ENCODE measurements around the gene RNF144B. TPM values are rescaled to one million over a fixed set of nuclear protein-coding genes. Genes with fewer than 3 reads are reported as not detected.
"Not testable (repeated sequence)": the region's sequence is repeated elsewhere in the genome, so short reads cannot be mapped to it uniquely, and the experiment has no call there.

RNF144B gene
- polyA plus RNA-seq, 2 of the 4 experiments (the other 2 are of a cell fraction): 0.36 to 0.49 TPM

DNA sequence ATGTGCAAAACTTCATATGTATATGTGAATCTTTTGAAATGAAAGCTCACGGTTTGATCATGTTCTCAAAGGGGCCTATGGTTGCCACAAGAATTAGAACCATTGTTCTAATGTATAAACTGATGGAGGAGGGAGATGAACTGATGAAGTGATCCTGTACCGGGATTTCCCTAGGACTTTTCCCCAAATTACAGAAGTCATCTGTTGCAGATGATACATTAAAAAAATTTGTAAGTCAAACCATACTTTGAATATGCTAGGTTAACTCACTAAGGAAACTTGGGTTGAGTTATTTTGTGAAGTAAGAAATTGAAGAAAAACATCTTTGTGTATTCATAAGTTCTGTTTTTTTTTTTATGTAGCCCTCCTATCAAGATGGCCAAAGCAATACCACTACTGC lies 33.9 kb upstream of the RNF144B start (continued):
- TF ChIP-seq, protein P1, sequence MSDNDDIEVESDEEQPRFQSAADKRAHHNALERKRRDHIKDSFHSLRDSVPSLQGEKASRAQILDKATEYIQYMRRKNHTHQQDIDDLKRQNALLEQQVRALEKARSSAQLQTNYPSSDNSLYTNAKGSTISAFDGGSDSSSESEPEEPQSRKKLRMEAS (IDR thresholded peaks at IDR 0.05): no peak
- TF ChIP-seq HOXB5 (CRISPR knock-in tag; IDR thresholded peaks at IDR 0.05): no peak

GRCh38 chr6:18357546-18357945 lies 29.6 kb upstream of the RNF144B start:
- DNase-seq (ENCODE audit: low read depth in 1 of 2, low spot score in 1 of 2); POLR2A ChIA-PET; CTCF ChIA-PET; H3K4me2 ChIP-seq; H3K9me3 ChIP-seq; H3K4me1 ChIP-seq; H3K27ac ChIP-seq; ATAC-seq; FAIRE-seq; H3K4me3 ChIP-seq: not testable (repeated sequence)
- 4% methylated on average over 4 of the region's 4 CpGs for WGBS (ENCODE audit: missing lambda C conversion rate)

DNA sequence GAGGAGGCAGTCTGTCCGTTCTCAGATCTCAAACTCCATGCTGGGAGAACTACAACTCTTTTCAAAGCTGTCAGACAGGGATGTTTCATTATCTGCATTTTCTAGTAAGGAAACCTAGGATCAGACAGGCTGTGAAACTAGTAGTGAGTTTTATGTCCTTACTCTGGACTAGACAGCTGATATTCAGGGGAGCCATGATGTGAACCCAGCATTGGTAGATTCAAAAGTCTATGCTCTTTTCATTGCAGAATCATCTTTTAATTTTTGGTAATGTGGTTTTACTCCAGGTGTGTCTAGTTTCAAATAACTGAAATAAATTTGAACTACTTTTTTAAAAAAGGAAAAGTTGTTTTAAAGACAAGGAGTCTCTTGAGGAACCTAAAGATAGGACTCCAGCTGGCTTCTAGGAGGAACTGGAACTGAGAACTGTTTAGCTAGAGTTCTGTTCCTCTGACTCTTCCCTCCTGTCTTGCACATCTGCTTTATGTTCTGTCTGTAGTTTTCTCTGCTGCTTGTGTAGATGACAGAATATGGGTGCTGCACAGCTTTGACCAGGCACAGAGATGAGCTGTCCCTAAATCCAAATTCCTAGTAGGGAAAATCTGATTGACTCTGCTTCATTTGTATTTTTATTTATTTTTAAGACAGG lies 27.8 kb upstream of the RNF144B start:
- CTCF ChIA-PET: interaction anchor here (1.6 kb wide), 1 partner anchor 36 kb away, joined by 3 read pairs; no protein-coding TSS in a partner anchor
- ATAC-seq: no peak
- Histone ChIP-seq H3K27ac (no peak overlapping the region), H3K4me1 (no peaks in the 10 kb centered on the region), H3K4me2 (no peak overlapping the region), H3K4me3 (no peak overlapping the region), H3K9me3 (no peaks in the 10 kb centered on the region)
- no CpG with 5 or more reads among the region's 1 CpG for WGBS (ENCODE audit: missing lambda C conversion rate)
- POLR2A ChIA-PET: no interaction called here
- no peak for FAIRE-seq
- DNase-seq (ENCODE audit: low read depth in 1 of 2, low spot score in 1 of 2): no peak
- TF ChIP-seq RNF2 (IDR thresholded peaks at IDR 0.05; ENCODE audit: borderline replicate concordance, low read depth): no peak
- no peak for TF ChIP-seq CEBPB (IDR thresholded peaks at IDR 0.05)
- no peak for TF ChIP-seq RCOR1 (IDR thresholded peaks at IDR 0.05; ENCODE audit: low read depth, low read length)
- no peak for TF ChIP-seq NFE2L2 (conservative IDR thresholded peaks at IDR 0.05; ENCODE audit: low read length)
- TF ChIP-seq POLR2A (IDR thresholded peaks at IDR 0.05; ENCODE audit: low read length): no peak

DNA sequence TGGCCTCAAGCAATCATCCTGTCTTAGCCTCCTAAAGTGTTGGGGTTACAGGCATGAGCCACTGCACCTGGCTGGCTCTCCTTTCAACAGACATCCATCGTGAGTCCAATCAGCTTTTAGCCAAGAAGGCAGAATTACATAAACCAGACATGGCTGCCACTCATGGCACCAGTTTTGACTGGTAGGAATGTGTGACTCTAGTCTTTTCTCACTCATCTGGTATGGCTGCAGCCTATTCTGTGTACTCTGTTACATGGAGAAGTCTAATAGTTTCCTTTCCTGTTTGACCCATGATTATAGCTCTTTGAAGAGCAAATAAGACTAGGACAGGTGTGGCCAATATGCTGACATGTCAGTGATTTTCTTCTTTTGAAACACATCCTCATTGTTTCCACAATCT lies 27.0 kb upstream of the RNF144B start:
- DNase-seq (ENCODE audit: low read depth in 1 of 2, low spot score in 1 of 2) (no peak), ATAC-seq (no peak), FAIRE-seq (no peak)
- ChIA-PET POLR2A (no interaction called here), CTCF (no interaction called here)
- H3K4me2 ChIP-seq: no peak overlapping the region
- H3K27ac ChIP-seq: no peak overlapping the region
- no peak for TF ChIP-seq FOXS1 (CRISPR knock-in tag; IDR thresholded peaks at IDR 0.05)
- TF ChIP-seq, protein P1 (IDR thresholded peaks at IDR 0.05): no peak
- 8% methylated on average over 1 of the region's 1 CpG for WGBS (ENCODE audit: missing lambda C conversion rate)
- no peaks in the 10 kb centered on the region for H3K4me1 ChIP-seq
- H3K9me3 ChIP-seq: no peaks in the 10 kb centered on the region
- no peak overlapping the region for H3K4me3 ChIP-seq

DNA sequence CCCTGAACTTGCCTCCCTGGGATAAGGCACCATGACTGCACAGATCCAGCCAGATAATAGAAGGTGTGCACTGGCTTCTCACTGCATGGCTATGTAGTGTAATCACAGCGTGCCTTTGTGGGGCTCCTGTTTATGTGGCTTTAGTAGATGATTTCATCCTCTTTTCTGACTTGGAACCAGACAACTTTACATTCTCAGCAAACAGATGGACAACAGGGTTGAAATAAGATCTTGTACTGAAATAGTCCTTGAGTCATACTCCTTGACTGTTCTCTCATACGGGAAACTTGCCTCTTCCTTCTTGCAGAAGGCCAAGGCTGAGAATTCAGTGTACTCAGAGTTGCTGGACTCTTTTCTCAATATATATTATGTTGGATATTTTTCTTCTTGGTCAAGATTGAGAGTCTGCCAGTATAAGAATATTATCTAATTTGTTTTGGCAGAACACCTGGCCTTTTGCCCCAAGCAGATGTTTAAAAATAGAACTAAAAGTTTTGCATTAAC lies 25.0 kb upstream of the RNF144B start:
- Histone ChIP-seq H3K4me2 (no peak overlapping the region), H3K27ac (no peak overlapping the region), H3K4me3 (no peak overlapping the region), H3K9me3 (no peaks in the 10 kb centered on the region), H3K4me1 (no peaks in the 10 kb centered on the region)
- DNase-seq (ENCODE audit: low read depth in 1 of 2, low spot score in 1 of 2) (no peak), ATAC-seq (no peak), FAIRE-seq (no peak)
- TF ChIP-seq HOXA7 (CRISPR knock-in tag; IDR thresholded peaks at IDR 0.05) (no peak), POLR2AphosphoS2 (conservative IDR thresholded peaks at IDR 0.05; ENCODE audit: low read length) (no peak), HEYL (CRISPR knock-in tag; IDR thresholded peaks at IDR 0.05) (no peak), NFE2L2 (conservative IDR thresholded peaks at IDR 0.05; ENCODE audit: low read length) (no peak), NPAS2 (CRISPR knock-in tag; IDR thresholded peaks at IDR 0.05; ENCODE audit: borderline replicate concordance) (no peak), ZC3H11A (IDR thresholded peaks at IDR 0.05) (no peak), HOXB13 (CRISPR knock-in tag; IDR thresholded peaks at IDR 0.05; ENCODE audit: low read depth) (no peak), KDM5A (IDR thresholded peaks at IDR 0.05) (no peak), FOXS1 (CRISPR knock-in tag; IDR thresholded peaks at IDR 0.05) (no peak), MAZ (IDR thresholded peaks at IDR 0.05; ENCODE audit: borderline replicate concordance, low read depth, low read length) (no peak), REST (IDR thresholded peaks at IDR 0.05) (no peak), ELK1 (IDR thresholded peaks at IDR 0.05; ENCODE audit: low read depth, low read length) (no peak), MAFK (IDR thresholded peaks at IDR 0.05; ENCODE audit: partially characterized antibody) (no peak)
- 28% methylated on average over 2 of the region's 2 CpGs for WGBS (ENCODE audit: missing lambda C conversion rate)
- CTCF ChIA-PET: interaction anchor here (0.9 kb wide), 1 partner anchor 142 kb away, joined by 3 read pairs; no protein-coding TSS in a partner anchor
- POLR2A ChIA-PET: no interaction called here
